Stimulated activated CD4-positive, alpha-beta T cell treated with anti-CD3 and anti-CD28 coated beads, Interleukin-4, amount 100 ng/mL, for 4 hours (primary cell): Measurements from ENCODE around the gene SPOUT1.
A peak's percentile ranks its signal among the peaks of the same experiment; 100 is the strongest.

Source experiments
- DNase-seq, 2 experiments: peaks; one replicate each; pipeline ENCODE4 v3.0.0-alpha.2; 2020

Gene SPOUT1

GRCh38 chr9:128835246-128836210 is 5.9 kb upstream of the SPOUT1 start:
- DNase-seq = no peak

- DNase-seq = no peak
Observed at GRCh38 chr9:128833696-128834095, 4.1 kb upstream of the SPOUT1 start.

- no peak for DNase-seq
Observed at GRCh38 chr9:128828719-128829452, 708 bp downstream of the SPOUT1 start.

- DNase-seq = no peak
Observed at GRCh38 chr9:128828267-128828666, 1.3 kb downstream of the SPOUT1 start.

GRCh38 chr9:128825923-128826700 is 3.5 kb downstream of the SPOUT1 start:
- no peak for DNase-seq

- DNase-seq = no peak
Observed at GRCh38 chr9:128824911-128825310, 4.7 kb downstream of the SPOUT1 start.

- DNase-seq = no peak
Observed at GRCh38 chr9:128823903-128824406, 5.6 kb downstream of the SPOUT1 start.

GRCh38 chr9:128823362-128823902 is 6.2 kb downstream of the SPOUT1 start:
- DNase-seq = no peak

GRCh38 chr9:128822407-128823042 is 7.1 kb downstream of the SPOUT1 start:
- DNase-seq = no peak

- no peak for DNase-seq
Observed at GRCh38 chr9:128821584-128822406, 7.8 kb downstream of the SPOUT1 start.

GRCh38 chr9:128820665-128821583 is 8.7 kb downstream of the SPOUT1 start:
- DNase-seq = no peak

- no peak for DNase-seq
Observed at GRCh38 chr9:128819716-128820664, 9.6 kb downstream of the SPOUT1 start.

- DNase-seq = peak; percentile 30 to 44
Observed at GRCh38 chr9:128818839-128819715, 10.5 kb downstream of the SPOUT1 start.

GRCh38 chr9:128818099-128818838 is 11.3 kb downstream of the SPOUT1 start, which contains the start of gene ENDOG:
ENDOG (plus strand) TSS chr9:128818500; CDS start chr9:128818685, 185 bp downstream.
- DNase-seq = peak; percentile 96

GRCh38 chr9:128810873-128811272 is 18.7 kb downstream of the SPOUT1 start:
- no peak for DNase-seq

- DNase-seq = no peak
Observed at GRCh38 chr9:128809831-128810230, 19.8 kb downstream of the SPOUT1 start.
